Epithelial cell of proximal tubule (primary cell): ENCODE results near the gene CENPN. TPM values are rescaled to one million over a fixed set of nuclear protein-coding genes. Genes with fewer than 3 reads are reported as not detected.

Experiments
- DNase-seq: peaks from one replicate; pipeline ENCODE4 v3.0.0-alpha.2; 2011; ENCODE audit warnings: low read depth
- H3K4me3 ChIP-seq: 2 replicates; pipeline ENCODE4 v1.5.1; 2011; ENCODE audit warnings: low read depth, mild to moderate bottlenecking, low read length
- CTCF ChIP-seq: conservative IDR thresholded peaks from 2 replicates; pipeline ENCODE4 v1.5.1; 2012; ENCODE audit warnings: low read depth, mild to moderate bottlenecking, low read length
- total RNA-seq: library from RNA; depleted of rRNA; stranded (reverse); fragments of >200 nt; gene quantifications from 2 replicates; pipeline ENCODE4 v1.2.3, GENCODE V29; 2015

Gene CENPN
- total RNA-seq, 1 donor from 2014 or later, result 49.2 TPM

GRCh38 chr16:81040842-81041241 is 33.8 kb downstream of the CENPN start:
- DNase-seq, result no peak
- TF ChIP-seq CTCF, result no peak
- no peak overlapping the region for H3K4me3 ChIP-seq

GRCh38 chr16:81041696-81042095 is 34.7 kb downstream of the CENPN start:
- TF ChIP-seq CTCF, result no peak
- DNase-seq, result no peak
- H3K4me3 ChIP-seq, result no peak overlapping the region

GRCh38 chr16:81042821-81043220 is 35.8 kb downstream of the CENPN start:
- no peak overlapping the region for H3K4me3 ChIP-seq
- no peak for TF ChIP-seq CTCF
- no peak for DNase-seq

- TF ChIP-seq CTCF, result no peak
- no peak for DNase-seq
Measured at GRCh38 chr16:81053761-81054160, 46.7 kb downstream of the CENPN start.

GRCh38 chr16:81060576-81061306 is 53.7 kb downstream of the CENPN start:
- no peak for DNase-seq
- no peak for TF ChIP-seq CTCF

More at GRCh38 chr16:81053761-81054160, 46.7 kb downstream of the CENPN start:
- no peak overlapping the region for H3K4me3 ChIP-seq

GRCh38 chr16:81061307-81061640 is 54.3 kb downstream of the CENPN start:
- TF ChIP-seq CTCF, result no peak
- DNase-seq, result no peak
- H3K4me3 ChIP-seq, result no peak overlapping the region

More at GRCh38 chr16:81060576-81061306, 53.7 kb downstream of the CENPN start:
- no peak overlapping the region for H3K4me3 ChIP-seq

GRCh38 chr16:81061871-81062608 is 55.0 kb downstream of the CENPN start:
- DNase-seq, result no peak
- TF ChIP-seq CTCF, result no peak
- H3K4me3 ChIP-seq, result no peak overlapping the region
